Measurements from ENCODE around the gene ATP6V1G2.

GRCh38 chr6:31538805-31539400 is 7.5 kb downstream of the ATP6V1G2 start:
- no peak for TF ChIP-seq POLR2A (IDR thresholded peaks at IDR 0.05)
- no peak for TF ChIP-seq CTCF (IDR thresholded peaks at IDR 0.05)

Measured in tibial nerve (tissue), 3 donors.